Stimulated activated naive CD8-positive, alpha-beta T cell treated with anti-CD3 and anti-CD28 coated beads, Interleukin-15, Interleukin-2, amounts not matched to agents 100 U/mL and 50 U/mL, for 24 hours (primary cell): ENCODE data around the gene RMND1.
"Not testable (repeated sequence)": the region's sequence is repeated elsewhere in the genome, so short reads cannot be mapped to it uniquely, and the experiment has no call there.

ENCODE experiments used
- ATAC-seq: fragments of 150-1000 bp; cut with Tn5 transposase; one replicate; pipeline ENCODE4 v1.10.0; 2021
- DNase-seq: peaks from one replicate; pipeline ENCODE4 v3.0.0; 2021

RMND1 gene

GRCh38 chr6:151452750-151453427, 963 bp upstream of the RMND1 start:
- ATAC-seq = no peak
- DNase-seq = no peak

- ATAC-seq (no peak), DNase-seq (no peak)
Measured at GRCh38 chr6:151451417-151451949, 443 bp downstream of the RMND1 start.

GRCh38 chr6:151450928-151451327, 998 bp downstream of the RMND1 start:
- not testable (repeated sequence) for ATAC-seq, DNase-seq

- ATAC-seq (no peak), DNase-seq (no peak)
Measured at GRCh38 chr6:151448623-151449022, 3.3 kb downstream of the RMND1 start.

GRCh38 chr6:151447237-151447636, 4.7 kb downstream of the RMND1 start:
- DNase-seq (no peak), ATAC-seq (no peak)

- ATAC-seq = no peak
- no peak for DNase-seq
Measured at GRCh38 chr6:151445482-151445881, 6.4 kb downstream of the RMND1 start.

- DNase-seq = no peak
- ATAC-seq = no peak
Measured at GRCh38 chr6:151443911-151444621, 7.9 kb downstream of the RMND1 start.

- ATAC-seq (no peak), DNase-seq (no peak)
Measured at GRCh38 chr6:151443454-151443853, 8.5 kb downstream of the RMND1 start.

GRCh38 chr6:151442371-151442770, 9.6 kb downstream of the RMND1 start:
- ATAC-seq = no peak
- DNase-seq = no peak

GRCh38 chr6:151441390-151442166, 10.3 kb downstream of the RMND1 start:
- DNase-seq = no peak
- ATAC-seq = no peak

GRCh38 chr6:151440930-151441329, 11.0 kb downstream of the RMND1 start:
- DNase-seq = no peak
- no peak for ATAC-seq

- ATAC-seq (no peak), DNase-seq (no peak)
Measured at GRCh38 chr6:151440498-151440897, 11.4 kb downstream of the RMND1 start.

GRCh38 chr6:151437401-151437800, 14.5 kb downstream of the RMND1 start:
- no peak for DNase-seq
- no peak for ATAC-seq

- DNase-seq = no peak
Measured at GRCh38 chr6:151436802-151437201, 15.1 kb downstream of the RMND1 start.

GRCh38 chr6:151436300-151436699, 15.6 kb downstream of the RMND1 start:
- ATAC-seq (no peak), DNase-seq (no peak)

More at GRCh38 chr6:151436802-151437201, 15.1 kb downstream of the RMND1 start:
- ATAC-seq = no peak

GRCh38 chr6:151434369-151434768, 17.6 kb downstream of the RMND1 start:
- ATAC-seq = no peak
- DNase-seq = no peak

GRCh38 chr6:151432651-151433050, 19.3 kb downstream of the RMND1 start:
- ATAC-seq (no peak), DNase-seq (no peak)

- ATAC-seq (no peak), DNase-seq (no peak)
Measured at GRCh38 chr6:151431337-151431736, 20.6 kb downstream of the RMND1 start.

GRCh38 chr6:151430886-151431285, 21.0 kb downstream of the RMND1 start:
- no peak for DNase-seq
- no peak for ATAC-seq

- no peak for DNase-seq
- no peak for ATAC-seq
Measured at GRCh38 chr6:151428093-151428735, 23.7 kb downstream of the RMND1 start.

GRCh38 chr6:151425561-151425960, 26.4 kb downstream of the RMND1 start:
- ATAC-seq (no peak), DNase-seq (no peak)

- ATAC-seq (no peak), DNase-seq (no peak)
Measured at GRCh38 chr6:151422981-151423380, 28.9 kb downstream of the RMND1 start.
